ENCODE measurements around the gene HEBP2. TPM values are rescaled to one million over a fixed set of nuclear protein-coding genes. Genes with fewer than 3 reads are reported as not detected.

The HEBP2 gene
- total RNA-seq, 1 experiment from 2014 or later, result 51.6 TPM

DNA sequence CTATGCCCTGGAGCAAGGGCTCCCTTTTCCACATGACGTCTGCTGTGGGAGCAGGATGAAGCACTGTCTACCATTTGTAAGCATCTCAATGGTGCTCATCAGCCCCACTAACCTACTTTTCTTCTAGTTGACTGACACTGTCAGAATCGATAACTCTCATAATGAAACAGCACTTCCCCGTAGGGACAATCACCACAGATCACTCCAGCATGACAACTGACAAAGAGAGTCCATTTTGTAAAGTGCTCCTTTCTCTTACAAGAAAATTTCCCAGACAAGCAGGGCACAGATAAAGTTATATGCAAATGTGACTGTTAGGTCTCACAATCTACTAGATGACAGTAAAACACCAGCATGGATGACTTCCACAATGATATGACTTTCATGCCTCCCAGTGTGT lies 46.4 kb downstream of the HEBP2 start:
- no peak overlapping the region for H3K9ac ChIP-seq (ENCODE audit: low read length)
- H3K27me3 ChIP-seq (ENCODE audit: insufficient read depth, low read length), result no peaks in the 10 kb centered on the region
- no peaks in the 10 kb centered on the region for H3K79me2 ChIP-seq (ENCODE audit: insufficient read depth, low read length)
- BruUV-seq (replicated peaks), result no TSS peak
- CTCF ChIA-PET, result no interaction called here
- H2AFZ ChIP-seq (ENCODE audit: low read depth, low read length, poor library complexity, severe bottlenecking), result no peak overlapping the region
- no peaks in the 10 kb centered on the region for H4K20me1 ChIP-seq (ENCODE audit: insufficient read depth)
- TF ChIP-seq REST (IDR thresholded peaks at IDR 0.05; ENCODE audit: low read depth) (no peak), SIN3A (IDR thresholded peaks at IDR 0.05; ENCODE audit: low read depth) (no peak), SRF (IDR thresholded peaks at IDR 0.05; ENCODE audit: low read depth) (no peak), CBX3 (IDR thresholded peaks at IDR 0.05; ENCODE audit: low read depth) (no peak), RAD21 (IDR thresholded peaks at IDR 0.05; ENCODE audit: low read depth) (no peak), EGR1 (IDR thresholded peaks at IDR 0.05; ENCODE audit: low read depth) (no peak), ZFX (IDR thresholded peaks at IDR 0.05) (no peak), ELF1 (IDR thresholded peaks at IDR 0.05; ENCODE audit: borderline replicate concordance, low read depth) (no peak), FOSL1 (IDR thresholded peaks at IDR 0.05; ENCODE audit: low read depth) (no peak), POLR2A (IDR thresholded peaks at IDR 0.05; ENCODE audit: borderline replicate concordance, extremely low read depth, insufficient read depth, insufficient read length) (no peak), CEBPB (IDR thresholded peaks at IDR 0.05; ENCODE audit: low read depth) (no peak), POLR2AphosphoS5 (IDR thresholded peaks at IDR 0.05; ENCODE audit: low read depth, low read length) (no peak)
- TF ChIP-seq, protein P1, sequence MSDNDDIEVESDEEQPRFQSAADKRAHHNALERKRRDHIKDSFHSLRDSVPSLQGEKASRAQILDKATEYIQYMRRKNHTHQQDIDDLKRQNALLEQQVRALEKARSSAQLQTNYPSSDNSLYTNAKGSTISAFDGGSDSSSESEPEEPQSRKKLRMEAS (IDR thresholded peaks at IDR 0.05), result no peak
- DNase-seq (ENCODE audit: low read depth, low spot score) (no peak), ATAC-seq (no peak)
- POLR2A ChIA-PET, result no interaction called here
- no peaks in the 10 kb centered on the region for H3K9me2 ChIP-seq (ENCODE audit: insufficient read depth)
- no peak overlapping the region for H3K4me2 ChIP-seq (ENCODE audit: low read length)
- peaks cover 7 to 15% of the 10 kb centered on the region in 2 experiments for H3K4me1 ChIP-seq (ENCODE audit: control insufficient read depth in 1 of 2, insufficient read depth in 2 of 2, low read length in 2 of 2)
- no peak overlapping the region for H3K27ac ChIP-seq (ENCODE audit: low read depth, low read length)
- RAD21 ChIA-PET (ENCODE audit: low non-redundant PET in 1 of 2, low total read pairs in 2 of 2, uncharacterized antibody in 2 of 2, unreplicated experiment in 2 of 2), result no interaction called here
- no peaks in the 10 kb centered on the region for H3K9me3 ChIP-seq (ENCODE audit: control insufficient read depth in 1 of 2, insufficient read depth in 1 of 2, low read depth in 1 of 2, low read length in 2 of 2)
- no peaks in the 10 kb centered on the region for H3K36me3 ChIP-seq (ENCODE audit: control insufficient read depth in 1 of 2, insufficient read depth in 2 of 2, low read length in 2 of 2)
- intact Hi-C loops (cut with micrococcal nuclease), result no loop called here
- no peak overlapping the region for H3K4me3 ChIP-seq (replicated peaks in 1 of 2; ENCODE audit: low read depth in 1 of 2, low read length in 2 of 2)
